MM.1S (cell line): ENCODE data around the gene ZNF501.

Source experiments
- EZH2 ChIP-seq: fragments of 300-600 bp; sonication (generic); optimal IDR thresholded peaks from 2 replicates; pipeline ENCODE3; 2017; ENCODE audit warnings: low read depth, mild to moderate bottlenecking, antibody characterized with exemption, low read length, mixed read lengths
- TF ChIP-seq, protein P1 (sequence below): fragments of 300-600 bp; sonication (generic); IDR thresholded peaks from 2 replicates; pipeline ENCODE4 v1.5.1; 2016; ENCODE audit warnings: antibody characterized with exemption, low read length, mixed read lengths

- TF ChIP-seq EZH2, result no peak
- TF ChIP-seq, protein P1, sequence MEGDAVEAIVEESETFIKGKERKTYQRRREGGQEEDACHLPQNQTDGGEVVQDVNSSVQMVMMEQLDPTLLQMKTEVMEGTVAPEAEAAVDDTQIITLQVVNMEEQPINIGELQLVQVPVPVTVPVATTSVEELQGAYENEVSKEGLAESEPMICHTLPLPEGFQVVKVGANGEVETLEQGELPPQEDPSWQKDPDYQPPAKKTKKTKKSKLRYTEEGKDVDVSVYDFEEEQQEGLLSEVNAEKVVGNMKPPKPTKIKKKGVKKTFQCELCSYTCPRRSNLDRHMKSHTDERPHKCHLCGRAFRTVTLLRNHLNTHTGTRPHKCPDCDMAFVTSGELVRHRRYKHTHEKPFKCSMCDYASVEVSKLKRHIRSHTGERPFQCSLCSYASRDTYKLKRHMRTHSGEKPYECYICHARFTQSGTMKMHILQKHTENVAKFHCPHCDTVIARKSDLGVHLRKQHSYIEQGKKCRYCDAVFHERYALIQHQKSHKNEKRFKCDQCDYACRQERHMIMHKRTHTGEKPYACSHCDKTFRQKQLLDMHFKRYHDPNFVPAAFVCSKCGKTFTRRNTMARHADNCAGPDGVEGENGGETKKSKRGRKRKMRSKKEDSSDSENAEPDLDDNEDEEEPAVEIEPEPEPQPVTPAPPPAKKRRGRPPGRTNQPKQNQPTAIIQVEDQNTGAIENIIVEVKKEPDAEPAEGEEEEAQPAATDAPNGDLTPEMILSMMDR, result no peak
Measured at GRCh38 chr3:44761424-44762169, 32.2 kb downstream of the ZNF501 start, which contains the start of the genes KIAA1143 and KIF15.
